Cardiac fibroblast (primary cell): ENCODE data around the gene TMEM131.

Experiments used
- DNase-seq, 2 donors: peaks; one replicate each; pipeline versions ENCODE4 v3.0.0 to v3.0.0-alpha.2; 2010; ENCODE audit warnings: low read depth in 2 of 2
- H3K4me3 ChIP-seq, 2 donors: replicated peaks in 1 of 2; 1 replicate in 1 of 2; 2 replicates in 1 of 2; pipeline ENCODE4 v1.5.1; 2011; ENCODE audit warnings: low read depth in 2 of 2, low read length in 2 of 2, mild to moderate bottlenecking in 2 of 2, moderate library complexity in 1 of 2
- CTCF ChIP-seq: IDR thresholded peaks from one replicate; pipeline ENCODE4 v1.5.1; 2011; ENCODE audit warnings: low read depth, mild to moderate bottlenecking, low read length, inconsistent platforms

TMEM131 gene

GRCh38 chr2:97950329-97951154, 45.2 kb downstream of the TMEM131 start:
- no peak for TF ChIP-seq CTCF
- DNase-seq: peak; percentile 72 to 77
- H3K4me3 ChIP-seq: no peak overlapping the region

GRCh38 chr2:97948926-97949325, 46.8 kb downstream of the TMEM131 start:
- TF ChIP-seq CTCF: no peak
- no peak overlapping the region for H3K4me3 ChIP-seq
- DNase-seq: no peak

GRCh38 chr2:97945791-97946190, 50.0 kb downstream of the TMEM131 start:
- TF ChIP-seq CTCF: no peak
- H3K4me3 ChIP-seq: no peak overlapping the region
- DNase-seq: no peak

GRCh38 chr2:97936881-97937280, 58.9 kb downstream of the TMEM131 start:
- DNase-seq: peak in 1 of 2 donors; percentile 33
- TF ChIP-seq CTCF: no peak
- no peak overlapping the region for H3K4me3 ChIP-seq

GRCh38 chr2:97936199-97936598, 59.5 kb downstream of the TMEM131 start:
- no peak for TF ChIP-seq CTCF
- H3K4me3 ChIP-seq: no peak overlapping the region
- no peak for DNase-seq

- peak; percentile 66 to 87 for DNase-seq
Measured at GRCh38 chr2:97935719-97936161, 60.0 kb downstream of the TMEM131 start.

More at GRCh38 chr2:97935719-97936161, 60.0 kb downstream of the TMEM131 start:
- no peak for TF ChIP-seq CTCF
- no peak overlapping the region for H3K4me3 ChIP-seq
